ENCODE results near the gene CAMK1G.

CAMK1G gene

GRCh38 chr1:209619696-209620486, 36.4 kb downstream of the CAMK1G start:
- no peak for DNase-seq (ENCODE audit: low read depth in 2 of 2)

DNA sequence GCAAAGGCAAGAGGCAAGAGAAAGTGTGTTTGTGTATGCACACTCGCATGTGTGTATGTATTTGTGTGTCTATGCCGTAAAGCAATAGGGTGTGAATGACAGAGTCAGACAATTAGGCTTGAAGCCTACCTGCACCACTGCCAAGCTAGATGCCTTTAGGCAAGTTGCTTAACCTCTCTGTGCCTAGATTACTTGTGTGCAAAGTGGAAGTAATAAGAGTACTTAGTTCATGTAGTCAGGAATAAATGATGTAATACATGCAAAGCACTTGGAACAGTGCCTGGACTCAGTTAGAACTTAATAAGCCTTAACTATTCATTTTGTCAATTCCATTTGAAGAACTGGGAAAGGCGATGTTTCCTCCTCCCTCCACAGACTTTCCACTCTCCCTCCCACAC, 37.0 kb downstream of the CAMK1G start:
- no peak for DNase-seq (ENCODE audit: low read depth in 2 of 2)

DNA sequence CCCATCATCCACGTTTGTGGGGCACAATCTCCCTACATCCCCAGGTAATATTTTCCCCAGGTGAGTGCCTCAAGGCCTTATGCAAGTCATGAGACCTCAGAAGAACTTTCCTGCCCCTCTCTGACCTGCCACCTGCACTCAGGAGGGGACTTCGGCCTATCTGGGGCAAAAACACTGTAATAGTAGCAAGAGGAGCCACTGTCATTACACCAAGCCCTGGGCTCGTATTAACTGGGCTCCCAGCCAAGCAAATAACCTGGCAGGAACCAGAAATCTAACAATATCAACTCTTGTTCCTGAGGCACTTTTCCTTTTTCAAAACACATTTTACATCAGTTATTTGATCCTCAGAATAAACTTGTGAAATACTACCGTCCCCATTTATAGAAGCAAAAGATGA, 37.8 kb downstream of the CAMK1G start:
- DNase-seq (ENCODE audit: low read depth in 2 of 2), result no peak

DNA sequence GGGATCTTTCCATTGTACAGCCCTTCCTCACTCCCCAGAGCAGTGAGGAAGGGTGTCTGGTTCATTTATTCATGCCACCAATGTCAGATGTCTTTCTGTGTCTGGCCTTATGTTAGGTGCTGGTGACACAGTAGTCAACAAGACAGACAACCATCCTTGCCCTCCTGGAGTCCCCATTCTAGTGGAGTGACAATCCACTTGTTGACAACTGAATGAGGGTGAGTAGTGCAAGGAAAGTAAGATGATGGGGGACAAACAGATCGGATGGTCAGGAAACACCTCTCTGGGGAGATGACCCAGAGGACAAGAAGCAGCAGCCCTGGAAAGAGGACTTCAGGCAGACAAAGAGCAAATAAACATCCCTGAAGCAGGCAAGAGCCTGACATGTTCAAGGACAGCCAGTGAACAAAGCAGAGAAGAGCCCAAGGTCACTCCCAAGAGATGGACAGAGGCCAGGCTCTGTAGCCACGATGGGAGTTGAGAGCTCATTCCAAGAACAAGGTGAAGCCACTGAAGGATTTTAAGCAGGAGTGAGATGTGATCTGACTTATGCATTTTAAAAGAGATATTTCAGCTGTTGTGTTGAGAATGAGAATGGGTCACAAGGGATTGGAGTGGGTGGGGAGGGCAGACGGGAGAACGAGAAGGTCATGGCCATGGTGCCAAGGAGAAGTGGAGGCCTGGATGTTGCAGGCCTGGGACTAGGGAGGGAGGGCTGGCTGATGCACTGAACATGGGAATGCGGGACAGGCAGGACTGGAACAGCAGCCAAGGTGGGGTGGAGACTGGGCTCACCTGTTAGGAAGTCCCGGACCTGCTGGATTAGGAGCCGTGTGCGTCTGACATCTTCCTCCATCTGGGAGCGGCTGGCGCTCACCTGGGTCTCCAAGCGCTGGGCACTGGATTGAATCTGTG, 38.5 kb downstream of the CAMK1G start:
- no peak for DNase-seq (ENCODE audit: low read depth in 2 of 2)

DNA sequence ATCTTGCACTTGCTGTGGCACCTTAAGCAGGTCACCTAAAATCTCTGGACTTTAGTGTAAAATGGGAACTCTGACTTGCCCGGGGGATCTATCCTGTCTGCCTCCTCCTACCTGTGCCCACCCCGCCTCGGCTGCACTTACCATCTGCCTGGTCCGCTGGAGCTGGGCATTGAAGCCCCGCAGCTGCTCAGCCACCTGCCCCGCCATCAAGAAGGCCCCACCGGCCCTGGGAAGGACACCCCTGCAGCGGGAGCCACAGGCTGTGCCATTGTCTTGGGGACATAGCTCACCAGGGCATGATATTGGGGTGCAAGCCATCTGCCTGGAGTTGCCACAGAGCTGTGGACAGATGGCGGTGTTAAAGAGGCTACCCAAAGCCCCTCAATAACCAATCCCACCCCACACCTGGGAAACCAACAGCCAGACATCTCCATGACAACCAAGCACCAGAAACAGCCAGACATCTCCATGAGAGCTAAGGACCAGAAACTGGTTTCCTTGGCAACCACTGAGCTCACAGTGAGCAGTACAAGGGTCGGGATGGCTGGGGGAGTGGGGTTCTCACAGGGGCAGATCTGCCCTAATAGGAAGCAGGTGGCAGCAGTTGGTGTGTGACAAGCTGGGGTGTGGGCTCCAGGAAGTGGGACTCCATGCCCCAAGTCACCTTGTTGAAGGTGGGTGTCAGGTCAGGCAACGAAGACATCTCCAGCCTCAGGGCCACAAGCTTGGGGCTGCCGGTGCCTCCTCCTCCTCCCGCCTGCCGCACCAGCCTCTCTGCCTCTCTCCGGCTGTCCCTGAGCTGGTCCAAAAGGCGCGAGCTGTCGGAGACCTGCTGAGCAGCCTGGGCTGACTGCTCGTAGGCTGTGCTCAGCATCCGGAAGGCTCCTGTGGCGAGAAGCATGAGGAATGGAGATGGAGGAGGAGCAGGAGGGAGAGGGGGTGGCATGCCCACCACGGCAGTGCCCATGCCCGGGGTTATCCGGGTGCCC, 39.6 kb downstream of the CAMK1G start:
- DNase-seq (ENCODE audit: low read depth in 2 of 2), result no peak

DNA sequence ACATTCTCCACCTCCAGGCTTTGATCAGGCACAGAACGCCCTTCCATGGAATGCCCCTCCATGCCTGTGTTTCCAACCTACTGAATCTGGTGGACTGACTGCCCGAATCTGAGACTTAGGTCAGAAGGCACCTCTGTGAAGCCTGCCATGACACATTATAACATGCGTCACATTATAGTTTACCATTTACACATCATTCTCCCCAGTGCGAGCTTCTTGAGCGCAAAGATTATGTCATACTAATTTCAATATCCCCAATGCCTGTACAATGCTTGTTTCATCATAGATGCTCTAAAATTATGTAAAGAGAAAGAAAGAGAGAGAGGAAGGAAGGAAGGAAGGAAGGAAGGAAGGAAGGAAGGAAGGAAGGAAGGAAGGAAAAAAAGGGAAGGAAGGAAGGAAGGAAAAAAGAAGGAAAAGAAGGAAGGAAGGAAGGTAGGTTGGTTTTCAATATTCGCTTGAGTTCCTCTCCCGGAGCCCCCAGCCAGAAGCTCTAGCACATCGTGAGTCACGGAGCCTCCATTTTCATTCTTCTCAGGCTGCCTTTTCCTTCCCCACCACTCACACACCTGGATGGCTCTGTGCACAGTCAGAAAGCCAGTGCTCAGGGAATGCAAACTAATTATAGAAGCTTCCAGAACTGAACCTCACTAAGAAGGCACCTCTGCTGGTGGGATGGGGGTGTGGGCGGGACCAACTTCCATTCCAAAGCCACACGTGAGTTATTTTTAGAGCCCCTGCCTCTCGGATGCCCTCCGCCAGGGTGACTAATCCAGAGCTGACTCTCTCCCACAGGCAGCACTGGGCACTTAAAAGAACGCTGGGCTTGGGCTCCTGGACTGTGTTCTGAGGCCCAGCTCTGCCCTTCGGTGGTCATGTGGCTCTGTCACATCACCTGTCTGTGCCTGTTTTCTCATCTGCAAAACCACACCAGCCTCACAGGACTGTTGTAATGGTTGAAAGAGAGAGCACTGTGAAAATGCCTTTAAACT, 41.3 kb downstream of the CAMK1G start:
- DNase-seq (ENCODE audit: low read depth in 2 of 2), result no peak

- DNase-seq (ENCODE audit: low read depth in 2 of 2), result no peak
These were observed 42.3 kb downstream of the CAMK1G start for GRCh38 chr1:209625791-209626285.

GRCh38 chr1:209626346-209627026, 43.0 kb downstream of the CAMK1G start:
- DNase-seq (ENCODE audit: low read depth in 2 of 2), result no peak

DNA sequence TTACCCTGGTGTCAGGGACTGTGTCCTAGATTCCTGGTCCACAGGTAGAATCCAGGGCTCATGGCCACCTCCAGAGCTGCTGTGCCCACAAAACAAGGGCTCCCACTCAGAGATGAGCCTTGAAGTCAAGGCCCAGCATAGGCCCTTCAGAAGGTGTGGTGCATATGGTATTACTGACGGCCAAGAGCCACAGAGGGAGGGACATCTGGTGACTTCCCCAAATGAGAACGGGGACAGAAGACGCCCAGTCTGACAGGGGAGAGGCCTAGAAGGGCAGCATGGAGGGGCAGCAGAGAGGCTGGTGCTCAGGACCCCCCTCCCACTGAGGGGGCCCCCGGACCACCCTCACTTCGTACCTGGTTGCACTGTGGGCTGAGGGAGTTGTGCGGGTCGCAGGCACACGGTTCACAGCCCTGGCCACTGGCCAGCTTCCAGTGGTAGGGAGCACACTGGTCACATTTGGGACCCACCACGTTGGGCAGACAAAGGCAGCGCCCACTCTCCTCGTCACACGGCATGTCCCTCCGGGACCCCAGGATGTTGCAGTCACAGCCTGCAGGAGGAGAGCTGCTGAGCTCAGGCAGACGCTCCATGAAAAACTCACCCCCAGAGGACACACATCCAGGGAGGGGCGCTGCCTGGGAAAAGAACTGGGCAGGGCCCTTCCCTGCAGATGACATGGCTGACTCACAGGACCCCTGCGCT, 43.7 kb downstream of the CAMK1G start:
- no peak for DNase-seq (ENCODE audit: low read depth in 2 of 2)

- peak; percentile 55 to 78 for DNase-seq (ENCODE audit: low read depth in 2 of 2)
These were observed 44.2 kb downstream of the CAMK1G start for GRCh38 chr1:209627732-209628196.

DNA sequence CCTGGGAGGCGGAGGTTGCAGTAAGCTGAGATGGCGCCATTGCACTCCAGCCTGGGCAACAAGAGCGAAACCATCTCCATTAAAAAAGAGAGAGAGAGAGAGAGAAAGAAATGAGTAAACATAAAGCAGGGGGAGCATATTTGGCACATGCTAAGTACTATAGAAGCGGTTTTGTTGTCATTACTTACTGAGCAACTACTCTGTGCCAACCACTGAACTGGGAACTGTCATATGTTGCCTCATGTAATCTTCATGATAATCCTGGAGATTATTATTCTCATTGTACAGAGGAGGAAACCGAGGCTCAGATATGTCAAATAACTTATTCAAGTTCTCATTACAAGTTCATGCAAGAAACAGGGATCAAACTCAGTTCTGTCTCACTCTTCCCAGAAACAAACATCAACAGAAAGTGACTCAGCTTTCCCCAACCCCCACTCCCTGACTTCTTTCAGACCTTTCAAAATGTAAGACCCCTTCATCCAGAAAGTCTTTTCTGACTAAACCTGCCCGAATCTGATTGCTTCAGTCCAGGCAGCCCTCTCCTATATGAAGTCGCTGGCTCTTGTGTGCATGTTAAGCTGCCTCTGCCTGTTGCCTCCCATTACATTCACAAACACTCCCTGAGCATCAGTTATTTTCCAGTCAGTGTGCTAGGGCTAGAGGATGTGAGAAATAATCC, 45.2 kb downstream of the CAMK1G start:
- no peak for DNase-seq (ENCODE audit: low read depth in 2 of 2)

DNA sequence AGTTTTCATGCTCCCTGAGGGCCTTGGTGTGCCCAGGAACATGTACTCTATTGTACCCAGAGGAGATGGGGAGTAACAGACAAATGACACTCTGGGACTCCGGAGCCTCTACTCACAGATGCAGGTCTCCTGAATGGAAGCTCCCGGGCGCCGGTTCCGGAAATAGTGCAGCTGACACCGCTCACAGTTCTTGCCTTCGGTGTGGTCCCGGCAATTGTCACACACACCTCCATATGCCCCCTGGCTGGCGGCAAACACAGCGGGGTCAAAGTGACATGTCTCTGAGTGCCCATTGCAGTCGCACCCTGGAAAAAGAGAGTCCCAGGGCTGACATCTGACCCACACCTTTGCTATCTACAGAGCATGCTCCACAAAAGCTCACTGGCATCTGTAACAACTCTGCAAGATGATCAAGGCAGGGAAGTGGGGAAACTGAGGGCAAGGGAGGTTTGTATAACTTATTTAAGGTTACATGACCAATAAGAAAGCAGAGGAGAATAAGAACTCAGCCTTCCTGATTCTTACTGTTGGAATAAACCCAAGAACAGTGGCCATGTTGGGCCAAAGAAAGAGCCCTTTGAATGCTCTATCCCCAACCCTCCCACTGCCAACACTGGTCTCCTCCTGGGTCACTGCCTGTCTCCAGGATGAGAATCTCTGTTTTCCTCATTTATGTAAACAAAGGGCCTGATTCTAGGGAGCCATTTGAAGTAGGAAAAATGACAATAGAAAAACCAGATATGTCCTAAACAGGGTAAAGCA, 46.3 kb downstream of the CAMK1G start:
- DNase-seq (ENCODE audit: low read depth in 2 of 2), result no peak

- DNase-seq (ENCODE audit: low read depth in 2 of 2), result no peak
These were observed 47.1 kb downstream of the CAMK1G start for GRCh38 chr1:209630383-209631225.

DNA sequence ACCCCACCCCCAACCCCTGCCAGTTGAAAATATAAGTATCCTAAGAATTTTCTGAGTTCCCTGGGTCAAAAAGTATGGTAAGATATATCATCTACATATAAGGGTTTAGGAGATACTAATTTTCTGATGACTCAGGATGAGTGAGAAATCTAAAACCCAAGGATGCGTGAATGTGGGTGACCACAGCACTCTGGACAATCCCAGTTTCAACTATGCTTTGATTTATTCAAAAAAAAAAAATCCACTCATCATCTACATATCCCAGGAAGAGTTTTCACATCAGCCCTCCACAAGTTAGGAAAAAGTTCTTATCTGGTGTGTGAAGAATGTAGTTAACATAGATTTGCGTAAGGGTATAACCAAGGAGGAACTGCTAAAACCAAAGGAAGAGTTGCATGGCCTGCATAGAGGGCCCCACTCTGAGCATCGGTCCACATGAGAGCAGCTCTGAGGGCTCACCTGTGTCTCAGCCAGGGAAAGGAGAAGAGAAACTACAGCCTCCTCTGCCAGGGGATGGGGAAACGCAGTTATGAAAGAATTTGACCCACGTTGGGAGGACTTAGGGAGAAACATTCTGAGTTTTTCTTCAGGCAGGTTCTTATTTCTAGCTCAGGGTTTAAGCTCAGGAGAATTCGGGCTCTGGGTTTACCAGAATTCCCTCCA, 50.0 kb downstream of the CAMK1G start:
- no peak for DNase-seq (ENCODE audit: low read depth in 2 of 2)

DNA sequence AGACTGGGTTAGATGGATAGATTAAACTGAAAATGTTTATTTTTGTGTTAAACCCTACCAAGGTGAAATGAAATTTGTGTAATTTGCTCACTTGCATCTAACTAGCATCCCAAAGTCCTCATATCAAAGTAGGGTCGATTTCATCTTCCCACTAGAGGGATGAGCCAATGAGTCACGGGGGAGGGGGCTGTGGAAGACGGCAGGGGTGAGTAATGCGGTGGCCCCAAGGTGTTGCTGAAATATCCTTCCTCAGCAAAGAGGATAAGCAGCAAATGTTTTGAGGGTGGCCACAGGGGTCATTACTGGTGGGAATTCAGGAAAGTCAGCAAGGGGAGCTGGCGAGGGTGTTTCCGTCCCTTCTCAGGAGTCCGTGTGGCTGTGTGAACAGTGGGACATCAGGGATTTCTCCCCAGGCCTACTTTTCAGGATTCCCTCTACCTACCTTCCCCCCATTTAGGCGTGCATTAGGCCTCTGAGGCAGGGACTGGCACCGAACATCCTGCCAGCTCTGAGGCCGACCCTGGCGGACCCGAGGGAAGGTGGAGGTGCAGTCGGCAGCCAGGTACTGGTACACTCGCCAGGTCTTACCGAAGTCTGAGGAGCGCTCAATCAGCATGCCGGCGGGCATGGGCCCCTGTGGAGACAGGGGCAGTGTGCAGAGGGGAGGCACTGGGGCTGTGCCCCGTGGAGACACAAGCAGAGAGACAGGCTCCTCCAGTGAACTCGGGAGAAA, 50.7 kb downstream of the CAMK1G start:
- no peak for DNase-seq (ENCODE audit: low read depth in 2 of 2)

Data from stimulated activated CD4-positive, alpha-beta T cell treated with anti-CD3 and anti-CD28 coated beads, Interleukin-15, amount 100 ng/mL, for 48 hours (primary cell).